ENCODE measurements around the gene DACT2.
"Not testable (repeated sequence)": the region's sequence is repeated elsewhere in the genome, so short reads cannot be mapped to it uniquely, and the experiment has no call there.

The DACT2 gene

DNA sequence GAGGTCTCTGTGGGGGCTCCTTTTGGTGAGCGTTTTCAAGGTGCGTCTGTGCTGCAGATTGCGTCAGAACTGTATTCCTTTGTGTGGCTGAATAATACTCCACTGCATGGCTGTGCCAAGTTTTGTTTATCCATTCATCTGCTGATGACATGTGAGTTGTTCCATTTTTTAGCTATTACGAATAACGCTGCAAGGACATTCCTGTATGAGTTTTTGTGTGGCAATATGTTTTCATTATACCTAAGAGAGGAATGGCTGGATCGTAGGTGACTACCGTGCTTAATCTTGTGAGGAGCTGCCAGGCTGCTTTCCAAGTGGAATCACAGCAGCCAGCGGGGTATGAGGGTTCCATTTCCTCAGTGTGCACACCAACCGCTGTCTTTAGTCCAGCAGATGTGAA lies 1.1 kb upstream of the DACT2 start:
- DNase-seq: no peak

DNA sequence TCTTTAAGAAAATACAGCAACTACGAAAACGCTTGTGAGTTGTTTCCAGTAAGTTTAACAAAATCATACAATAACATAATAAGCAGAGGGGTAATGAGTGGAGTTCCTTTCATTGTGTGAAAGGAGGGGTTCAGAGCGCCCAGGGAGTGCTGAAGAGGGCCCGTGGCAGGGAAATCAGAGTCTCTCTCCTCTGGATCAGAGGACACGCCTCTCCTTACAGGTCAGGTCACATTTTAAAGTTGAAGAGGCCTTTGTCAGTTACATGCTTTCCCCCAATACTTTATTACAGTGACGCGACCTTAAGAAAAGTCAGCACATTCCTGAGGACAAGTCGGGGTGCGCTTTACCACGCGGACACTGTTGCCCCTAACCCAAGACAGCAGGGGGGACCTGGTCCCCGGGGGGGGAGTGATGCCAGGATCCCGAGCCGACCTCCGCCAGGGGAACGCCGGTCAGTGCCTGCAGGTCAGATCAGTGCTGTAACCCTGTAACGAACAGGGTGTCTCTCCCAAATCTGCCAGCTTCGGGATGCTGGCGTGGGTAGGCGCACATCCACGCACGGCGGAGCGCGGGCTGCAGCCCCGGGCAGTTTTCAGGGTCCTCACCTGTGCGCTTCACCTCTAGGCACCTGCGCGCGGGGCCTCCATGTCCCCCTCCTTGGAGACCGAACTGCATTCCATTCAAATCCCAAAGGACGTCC lies 848 bp downstream of the DACT2 start:
- DNase-seq: no peak

DNA sequence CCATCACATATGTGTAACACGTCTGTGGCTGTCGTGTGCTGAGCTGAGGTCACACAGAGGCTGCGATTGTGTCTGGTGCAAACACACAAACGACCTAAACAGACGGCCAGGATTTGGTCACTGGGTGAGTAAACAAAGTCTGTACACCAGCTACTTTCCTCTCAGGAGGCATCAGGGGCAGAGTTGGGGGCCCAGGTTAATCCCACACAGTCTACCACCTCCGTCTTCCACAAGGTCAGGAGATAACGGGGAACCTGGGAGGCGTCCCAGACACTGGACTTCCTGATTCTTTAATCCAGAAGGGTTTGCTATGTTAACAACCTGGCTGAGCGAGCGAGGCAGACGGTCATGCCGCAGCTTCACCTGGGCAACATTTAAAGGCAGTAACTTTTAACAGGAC lies 1.5 kb downstream of the DACT2 start:
- no peak for DNase-seq

- DNase-seq: no peak
These were observed 4.0 kb downstream of the DACT2 start for GRCh38 chr6:168315596-168315995.

GRCh38 chr6:168314948-168315347 lies 4.6 kb downstream of the DACT2 start:
- DNase-seq: no peak

DNA sequence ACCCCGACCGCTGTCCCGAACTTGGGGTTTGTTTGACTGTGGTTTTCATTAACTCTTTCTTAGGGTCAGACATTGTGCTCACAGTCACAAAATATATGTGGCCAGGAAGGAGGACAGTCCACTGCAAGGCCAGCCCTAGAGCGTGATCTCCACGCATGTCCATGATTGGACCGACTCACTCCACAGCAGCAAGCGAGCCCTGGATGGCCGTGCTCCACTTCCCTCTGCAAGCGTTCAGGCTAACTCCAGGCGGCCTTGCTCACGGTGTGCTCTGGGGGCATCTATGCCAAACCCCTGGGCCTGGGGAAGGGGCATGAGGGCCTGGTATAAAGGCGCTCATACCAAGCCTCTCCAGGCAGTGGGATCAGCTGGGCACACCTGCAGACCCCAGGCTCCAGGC lies 5.6 kb downstream of the DACT2 start:
- DNase-seq: no peak

DNA sequence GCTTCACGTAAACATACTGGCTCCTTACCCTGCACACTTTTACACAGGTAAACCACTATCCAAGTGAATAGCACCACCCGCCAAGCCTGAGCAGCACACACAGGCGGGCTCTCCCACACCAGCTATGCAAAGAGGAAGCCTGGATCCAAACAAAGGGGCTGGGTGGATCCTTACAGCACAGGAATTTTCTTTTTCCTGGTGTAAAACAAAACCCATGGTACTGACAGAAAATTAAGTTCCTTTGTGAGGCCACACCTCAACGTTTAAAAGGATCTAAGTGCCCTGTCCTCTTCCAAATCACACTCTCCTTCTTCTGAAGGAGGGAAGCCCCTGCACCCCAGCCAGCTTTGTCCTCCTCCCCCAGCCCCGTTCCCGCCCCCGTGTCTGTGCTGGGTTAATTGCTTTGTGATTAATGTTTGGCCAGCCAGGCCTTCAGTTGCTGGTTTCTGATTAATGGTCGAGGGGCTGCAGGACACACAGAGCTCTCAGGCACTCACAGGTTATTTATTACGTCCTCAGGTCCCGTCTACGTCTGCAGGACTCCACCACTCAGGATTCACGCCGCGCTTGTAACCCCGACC lies 6.1 kb downstream of the DACT2 start:
- DNase-seq: no peak

DNA sequence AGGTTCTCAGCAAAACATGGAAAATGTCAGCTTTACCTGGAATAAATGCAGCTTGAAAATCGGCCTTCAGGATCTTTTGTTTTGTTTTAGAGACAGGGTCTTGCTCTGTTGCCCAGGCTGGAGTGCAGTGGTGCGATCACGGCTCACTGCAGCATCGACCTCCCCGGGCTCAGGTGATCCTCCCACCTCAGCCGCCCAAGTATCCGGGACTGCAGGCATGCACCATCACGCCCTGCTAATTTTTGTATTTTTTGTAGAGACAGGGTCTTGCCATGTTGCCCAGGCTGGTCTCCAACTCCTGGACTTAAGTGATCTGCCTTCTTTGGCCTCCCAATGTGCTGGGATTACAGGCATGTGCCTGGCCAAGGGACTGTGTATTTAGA lies 7.5 kb downstream of the DACT2 start:
- DNase-seq: not testable (repeated sequence)

DNA sequence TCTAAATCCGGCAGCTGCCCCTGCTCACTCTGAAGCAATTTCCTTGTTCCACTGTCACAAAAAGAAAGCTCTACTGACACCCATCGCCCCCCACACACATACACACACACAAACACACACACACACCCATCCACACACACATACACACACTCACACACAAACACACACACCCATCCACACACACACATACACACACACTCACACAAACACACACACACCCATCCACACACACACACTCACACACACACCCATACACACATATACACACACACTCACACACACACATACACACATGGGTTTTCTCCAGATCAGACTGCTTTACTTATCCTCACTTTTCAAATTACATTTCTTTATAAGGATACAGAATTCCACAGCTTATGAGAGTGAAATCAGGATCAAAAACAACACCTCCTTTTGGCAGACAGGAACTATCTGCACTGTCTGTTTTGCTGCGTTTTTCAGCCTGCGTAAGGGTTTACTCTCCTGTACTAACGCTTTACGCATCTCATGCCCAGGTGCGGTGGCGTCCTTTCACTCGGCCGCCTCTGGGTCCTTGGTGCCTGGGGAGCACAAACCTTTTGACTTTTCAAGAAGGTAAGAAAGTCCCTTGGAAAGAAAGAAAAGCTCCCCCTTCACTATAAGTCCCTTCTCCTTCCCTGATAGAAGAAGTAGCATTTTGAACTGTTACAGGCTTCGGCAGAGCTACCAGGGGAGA lies 8.0 kb downstream of the DACT2 start:
- DNase-seq: no peak

- DNase-seq: no peak
These were observed 8.6 kb downstream of the DACT2 start for GRCh38 chr6:168310945-168311344.

GRCh38 chr6:168310403-168310802 lies 9.2 kb downstream of the DACT2 start:
- no peak for DNase-seq

DNA sequence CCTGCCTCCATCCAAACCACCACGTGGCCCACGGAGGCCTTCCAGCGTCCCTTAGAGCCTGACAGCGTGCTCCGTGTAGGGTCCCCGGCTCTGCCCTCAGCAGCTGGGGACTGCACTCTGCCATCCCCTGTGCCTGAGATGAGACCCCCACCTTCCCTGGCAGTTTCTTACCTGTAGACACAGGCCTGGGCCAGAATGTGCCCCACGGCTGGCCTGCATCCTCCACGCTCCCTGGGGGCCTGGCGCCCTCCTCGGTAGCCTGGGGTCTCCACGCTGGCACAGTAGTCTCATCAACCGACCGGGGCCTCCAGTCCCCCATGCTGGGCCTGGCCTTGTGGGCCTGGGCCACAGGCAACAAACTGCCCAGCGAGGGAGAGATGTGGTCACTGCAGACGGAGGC lies 9.6 kb downstream of the DACT2 start:
- DNase-seq: no peak

DNA sequence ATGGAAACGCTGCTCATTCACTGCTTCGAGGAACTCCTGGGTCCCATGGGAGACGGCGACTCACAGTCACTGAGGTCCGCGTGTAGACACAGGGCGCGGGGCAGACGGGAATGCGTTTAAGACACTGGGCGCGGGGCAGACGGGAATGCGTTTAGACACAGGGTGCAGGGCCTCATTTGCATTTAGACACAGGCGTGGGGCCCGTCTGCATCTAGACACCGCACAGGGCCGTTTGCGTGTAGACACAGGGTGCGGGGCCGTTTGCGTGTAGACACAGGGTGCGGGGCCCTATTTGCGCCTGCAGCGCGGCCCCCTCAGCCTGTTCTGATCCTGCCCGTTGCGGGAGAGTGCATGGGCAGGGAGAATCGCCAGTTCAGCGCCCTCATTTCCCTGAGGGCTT lies 10.4 kb downstream of the DACT2 start:
- no peak for DNase-seq

DNA sequence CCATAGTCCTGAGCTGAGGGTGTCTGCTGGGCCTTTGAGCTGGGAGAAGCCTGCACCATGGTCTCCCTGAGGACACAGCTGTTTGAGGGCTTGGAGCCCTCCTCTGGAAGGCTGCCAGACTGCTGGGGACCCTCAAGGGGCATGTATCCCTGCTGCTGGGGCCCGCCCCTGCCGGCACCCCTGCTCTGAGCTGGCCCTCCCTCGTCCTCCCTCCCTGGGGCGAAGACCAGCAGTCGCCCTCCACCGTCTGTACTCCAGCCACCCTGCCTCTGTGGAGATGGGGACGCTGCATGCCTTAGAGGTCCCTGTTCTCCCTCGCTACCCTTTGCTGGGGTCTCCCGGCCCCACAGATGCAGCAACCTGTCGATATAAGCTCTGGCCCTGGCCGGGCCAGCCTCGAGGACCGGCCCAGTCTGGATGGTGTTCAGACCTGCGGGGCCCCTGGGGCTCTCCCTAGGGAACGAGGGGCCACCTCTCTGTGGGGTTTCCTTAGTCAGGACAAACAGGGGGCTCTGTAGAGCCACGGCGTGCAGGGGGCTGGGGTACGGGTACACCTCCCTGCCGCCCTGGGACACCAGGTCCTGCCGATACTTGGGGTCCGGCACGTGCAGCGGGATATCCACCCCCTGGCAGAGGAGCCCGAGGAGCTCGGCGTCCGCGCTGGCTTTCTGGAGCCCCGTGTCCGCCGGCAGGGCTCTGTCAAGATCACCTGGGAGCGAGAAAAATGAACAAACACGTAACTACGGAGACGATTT lies 11.0 kb downstream of the DACT2 start:
- no peak for DNase-seq

DNA sequence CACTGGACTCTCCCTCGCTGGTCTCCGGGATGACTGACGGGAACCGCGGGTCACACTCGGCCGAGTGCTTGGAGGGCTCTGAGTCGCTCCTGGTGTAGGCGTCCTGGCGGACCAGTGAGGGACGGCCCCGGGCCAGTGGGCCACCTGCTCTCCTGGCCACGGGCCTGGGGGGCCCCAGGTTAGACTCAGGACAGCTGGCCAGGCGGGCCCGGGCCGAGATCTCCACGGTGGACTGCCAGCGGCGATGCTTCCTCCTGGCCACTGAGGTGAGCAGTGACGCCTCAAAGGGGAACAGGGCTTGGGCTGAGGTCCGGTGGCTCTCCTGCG lies 11.9 kb downstream of the DACT2 start:
- DNase-seq: no peak

GRCh38 chr6:168307015-168307694 lies 12.4 kb downstream of the DACT2 start:
- DNase-seq: no peak

DNA sequence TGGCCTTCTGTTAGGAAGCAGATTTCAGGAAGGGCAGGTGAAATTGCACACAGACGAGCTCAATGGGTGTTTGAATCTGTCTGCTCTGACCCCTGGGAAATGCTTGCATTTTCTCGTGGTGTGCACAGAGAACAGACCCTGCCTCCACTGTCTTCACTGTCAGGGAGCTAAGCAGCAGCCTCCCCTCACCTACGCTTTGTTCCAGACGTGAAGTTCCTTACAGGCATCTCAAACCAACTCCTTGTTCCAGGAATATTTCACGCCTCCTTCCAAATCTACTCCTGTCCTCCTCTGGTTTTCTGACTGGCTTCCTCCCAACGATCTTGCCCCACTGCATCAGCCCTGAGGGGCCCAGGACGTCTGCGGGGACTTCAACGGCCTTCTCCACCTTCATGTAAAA lies 13.7 kb downstream of the DACT2 start:
- DNase-seq: no peak

DNA sequence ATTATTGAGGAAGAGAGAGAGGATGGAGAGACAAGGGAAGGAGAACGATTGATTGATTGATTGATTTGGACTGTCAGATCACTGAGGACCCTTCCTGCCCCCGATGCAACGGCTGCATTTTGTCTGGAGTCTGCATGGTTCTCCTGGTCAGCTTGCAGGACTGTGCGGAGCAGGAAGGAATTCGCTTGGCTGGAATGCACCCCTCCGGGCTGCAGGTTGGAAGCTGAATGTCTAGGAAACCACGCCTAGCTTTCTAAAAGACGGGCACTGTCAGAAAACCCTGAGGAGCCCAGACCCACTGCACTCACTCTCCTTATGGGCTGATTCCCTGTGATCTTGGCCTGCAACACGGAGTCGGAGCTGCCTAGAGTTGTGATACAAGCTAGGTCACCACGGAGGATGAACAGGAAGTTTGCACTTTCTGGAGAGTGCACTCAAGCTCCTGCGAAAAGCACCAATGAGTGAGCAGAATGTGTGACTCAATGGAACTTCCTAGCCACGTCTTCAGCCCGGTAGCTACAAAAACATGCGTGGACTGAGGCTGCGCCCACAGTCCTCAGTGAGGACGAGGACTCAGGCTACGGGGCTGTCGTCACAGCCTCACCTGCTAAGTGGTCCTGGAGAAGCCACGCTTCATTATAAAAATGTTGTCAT lies 14.4 kb downstream of the DACT2 start:
- no peak for DNase-seq

GRCh38 chr6:168304752-168305015 lies 14.9 kb downstream of the DACT2 start:
- DNase-seq: no peak

GRCh38 chr6:168303982-168304751 lies 15.4 kb downstream of the DACT2 start:
- DNase-seq: no peak

DNA sequence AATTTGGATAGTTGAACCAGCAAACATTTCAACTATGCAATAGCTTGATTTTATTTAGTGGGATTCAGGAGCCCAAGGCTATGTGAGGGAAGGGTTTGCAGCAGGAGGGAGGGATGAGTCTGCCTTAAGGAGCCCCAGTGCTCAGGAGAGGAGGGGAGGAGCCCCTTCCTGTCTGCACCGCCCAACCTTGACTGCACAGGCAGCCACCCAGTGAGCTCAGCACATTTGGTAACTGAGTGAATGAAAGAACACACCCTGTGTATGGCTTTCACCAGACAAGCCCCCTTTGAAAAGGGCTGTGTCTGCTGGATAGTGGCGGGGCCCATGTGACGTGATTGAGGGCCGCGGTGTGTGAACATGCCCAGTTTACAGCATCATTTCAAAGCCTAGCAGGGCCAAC lies 17.0 kb downstream of the DACT2 start:
- DNase-seq: no peak
